ENCODE data around the gene POU2F1. TPM values are rescaled to one million over a fixed set of nuclear protein-coding genes. Genes with fewer than 3 reads are reported as not detected.
"Not testable (repeated sequence)": the region's sequence is repeated elsewhere in the genome, so short reads cannot be mapped to it uniquely, and the experiment has no call there.

POU2F1 gene
- total RNA-seq, 4 donors from 2014 or later = 8.4 to 32.1 (median 17.5) TPM

GRCh38 chr1:167317463-167317862, 96.8 kb downstream of the POU2F1 start:
- TF ChIP-seq POLR2A (IDR thresholded peaks at IDR 0.05) (no peak), POLR2AphosphoS5 (IDR thresholded peaks at IDR 0.05) (no peak), EP300 (IDR thresholded peaks at IDR 0.05) (no peak)
- TF ChIP-seq, protein P1, sequence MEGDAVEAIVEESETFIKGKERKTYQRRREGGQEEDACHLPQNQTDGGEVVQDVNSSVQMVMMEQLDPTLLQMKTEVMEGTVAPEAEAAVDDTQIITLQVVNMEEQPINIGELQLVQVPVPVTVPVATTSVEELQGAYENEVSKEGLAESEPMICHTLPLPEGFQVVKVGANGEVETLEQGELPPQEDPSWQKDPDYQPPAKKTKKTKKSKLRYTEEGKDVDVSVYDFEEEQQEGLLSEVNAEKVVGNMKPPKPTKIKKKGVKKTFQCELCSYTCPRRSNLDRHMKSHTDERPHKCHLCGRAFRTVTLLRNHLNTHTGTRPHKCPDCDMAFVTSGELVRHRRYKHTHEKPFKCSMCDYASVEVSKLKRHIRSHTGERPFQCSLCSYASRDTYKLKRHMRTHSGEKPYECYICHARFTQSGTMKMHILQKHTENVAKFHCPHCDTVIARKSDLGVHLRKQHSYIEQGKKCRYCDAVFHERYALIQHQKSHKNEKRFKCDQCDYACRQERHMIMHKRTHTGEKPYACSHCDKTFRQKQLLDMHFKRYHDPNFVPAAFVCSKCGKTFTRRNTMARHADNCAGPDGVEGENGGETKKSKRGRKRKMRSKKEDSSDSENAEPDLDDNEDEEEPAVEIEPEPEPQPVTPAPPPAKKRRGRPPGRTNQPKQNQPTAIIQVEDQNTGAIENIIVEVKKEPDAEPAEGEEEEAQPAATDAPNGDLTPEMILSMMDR (IDR thresholded peaks at IDR 0.05) = no peak
- 94% methylated on average over 3 of the region's 3 CpGs for WGBS
- peaks cover 22% of the 10 kb centered on the region for H3K9me3 ChIP-seq

DNA sequence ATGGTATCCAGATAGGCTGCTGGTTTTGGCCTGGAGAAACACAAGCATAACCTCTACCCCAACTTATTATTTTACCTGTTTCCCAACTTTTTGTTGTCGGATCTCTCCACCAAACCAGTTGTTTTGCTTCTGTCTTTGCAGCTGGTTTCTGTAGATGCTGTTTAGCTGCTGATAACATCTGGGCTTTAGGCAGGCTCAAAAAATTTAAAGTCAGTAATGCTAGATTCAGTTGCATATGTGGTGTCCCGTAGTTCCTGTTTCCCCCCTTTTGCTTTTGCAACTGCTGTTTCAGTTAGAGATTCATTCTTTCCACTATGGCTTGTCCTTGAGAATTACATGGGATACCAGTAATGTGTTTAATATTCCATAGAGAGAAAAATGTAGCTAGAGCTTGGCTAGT, 98.5 kb downstream of the POU2F1 start:
- Histone ChIP-seq H3K9me3 (peaks cover 34% of the 10 kb centered on the region), H3K36me3 (peaks cover 13% of the 10 kb centered on the region)
- H3K27ac ChIP-seq; DNase-seq (ENCODE audit: low spot score in 2 of 2); H3K4me1 ChIP-seq; H3K27me3 ChIP-seq; H3K4me3 ChIP-seq: not testable (repeated sequence)
- 97% methylated on average over 2 of the region's 2 CpGs for WGBS

More at GRCh38 chr1:167317463-167317862, 96.8 kb downstream of the POU2F1 start:
- no peak for DNase-seq (ENCODE audit: low spot score in 2 of 2)
- Histone ChIP-seq H3K4me3 (no peak overlapping the region), H3K36me3 (peaks cover 6% of the 10 kb centered on the region), H3K27ac (no peak overlapping the region), H3K27me3 (no peaks in the 10 kb centered on the region), H3K4me1 (no peaks in the 10 kb centered on the region)

DNA sequence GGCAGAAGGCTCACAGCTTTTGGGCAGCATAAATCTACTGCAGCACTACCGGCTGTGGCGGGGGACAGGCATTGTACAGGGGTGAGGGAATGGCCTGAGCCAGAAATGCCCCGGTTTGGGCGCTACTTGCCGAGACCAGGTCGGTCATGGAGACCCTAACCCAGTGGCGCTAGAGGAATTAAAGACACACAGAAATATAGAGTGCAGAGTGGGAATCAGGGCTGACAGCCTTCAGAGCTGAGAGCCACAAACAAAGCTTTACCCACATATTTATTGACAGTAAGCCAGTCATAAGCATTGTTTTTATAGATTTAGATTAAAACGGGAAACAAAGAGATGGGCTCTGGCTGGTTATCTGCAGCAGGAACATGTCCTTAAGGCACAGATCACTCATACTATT, 101.8 kb downstream of the POU2F1 start:
- TF ChIP-seq EP300 (IDR thresholded peaks at IDR 0.05) (no peak), POLR2AphosphoS5 (IDR thresholded peaks at IDR 0.05) (no peak), POLR2A (IDR thresholded peaks at IDR 0.05) (no peak)
- TF ChIP-seq, protein P1 (IDR thresholded peaks at IDR 0.05) = no peak
- no peak for DNase-seq (ENCODE audit: low spot score in 2 of 2)
- Histone ChIP-seq H3K4me1 (no peaks in the 10 kb centered on the region), H3K27ac (no peak overlapping the region), H3K27me3 (no peaks in the 10 kb centered on the region), H3K9me3 (peaks cover 34% of the 10 kb centered on the region), H3K4me3 (no peak overlapping the region), H3K36me3 (peaks cover 17% of the 10 kb centered on the region)
- WGBS = 95% methylated on average over 8 of the region's 8 CpGs

GRCh38 chr1:167325151-167325550, 104.5 kb downstream of the POU2F1 start:
- no peaks in the 10 kb centered on the region for H3K27me3 ChIP-seq
- DNase-seq (ENCODE audit: low spot score in 2 of 2) = no peak
- no peak overlapping the region for H3K27ac ChIP-seq
- no peak for TF ChIP-seq POLR2A (IDR thresholded peaks at IDR 0.05)
- no peak for TF ChIP-seq EP300 (IDR thresholded peaks at IDR 0.05)
- no peak for TF ChIP-seq POLR2AphosphoS5 (IDR thresholded peaks at IDR 0.05)
- TF ChIP-seq, protein P1 (IDR thresholded peaks at IDR 0.05) = no peak
- 92% methylated on average over 1 of the region's 1 CpG for WGBS
- no peak overlapping the region for H3K4me3 ChIP-seq
- peaks cover 14% of the 10 kb centered on the region for H3K36me3 ChIP-seq
- no peaks in the 10 kb centered on the region for H3K4me1 ChIP-seq
- H3K9me3 ChIP-seq = peaks cover 29% of the 10 kb centered on the region

DNA sequence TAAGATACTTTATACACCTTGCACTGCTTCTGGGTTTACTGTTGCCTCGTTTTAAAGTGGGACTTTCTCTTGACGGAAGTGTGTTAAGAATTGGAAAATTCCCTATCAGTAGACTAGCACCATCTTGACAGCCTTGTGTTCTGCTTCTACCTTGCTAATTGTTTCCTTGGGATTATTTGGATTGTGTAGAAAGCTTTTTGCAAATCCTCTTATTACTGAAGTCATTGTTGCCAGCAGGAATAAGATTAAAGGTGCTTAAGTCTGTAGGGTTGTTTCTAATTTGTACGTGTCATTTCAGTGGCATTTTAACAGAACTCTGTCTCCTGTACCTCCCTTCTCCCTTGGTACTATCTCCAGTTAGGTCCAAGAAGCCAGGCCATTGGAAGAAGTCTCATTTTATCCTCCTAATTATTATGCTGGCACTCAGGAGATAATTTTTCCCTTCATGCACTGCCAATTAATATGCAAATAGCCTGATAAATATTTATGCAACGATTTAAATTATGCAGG, 107.7 kb downstream of the POU2F1 start:
- no peak for TF ChIP-seq POLR2AphosphoS5 (IDR thresholded peaks at IDR 0.05)
- Histone ChIP-seq H3K4me1 (no peaks in the 10 kb centered on the region), H3K4me3 (no peak overlapping the region), H3K27me3 (no peaks in the 10 kb centered on the region), H3K36me3 (peaks cover 10% of the 10 kb centered on the region), H3K9me3 (peaks cover 3% of the 10 kb centered on the region), H3K27ac (no peak overlapping the region)
- DNase-seq (ENCODE audit: low spot score in 2 of 2) = no peak
- WGBS = 65% methylated on average over 4 of the region's 4 CpGs

DNA sequence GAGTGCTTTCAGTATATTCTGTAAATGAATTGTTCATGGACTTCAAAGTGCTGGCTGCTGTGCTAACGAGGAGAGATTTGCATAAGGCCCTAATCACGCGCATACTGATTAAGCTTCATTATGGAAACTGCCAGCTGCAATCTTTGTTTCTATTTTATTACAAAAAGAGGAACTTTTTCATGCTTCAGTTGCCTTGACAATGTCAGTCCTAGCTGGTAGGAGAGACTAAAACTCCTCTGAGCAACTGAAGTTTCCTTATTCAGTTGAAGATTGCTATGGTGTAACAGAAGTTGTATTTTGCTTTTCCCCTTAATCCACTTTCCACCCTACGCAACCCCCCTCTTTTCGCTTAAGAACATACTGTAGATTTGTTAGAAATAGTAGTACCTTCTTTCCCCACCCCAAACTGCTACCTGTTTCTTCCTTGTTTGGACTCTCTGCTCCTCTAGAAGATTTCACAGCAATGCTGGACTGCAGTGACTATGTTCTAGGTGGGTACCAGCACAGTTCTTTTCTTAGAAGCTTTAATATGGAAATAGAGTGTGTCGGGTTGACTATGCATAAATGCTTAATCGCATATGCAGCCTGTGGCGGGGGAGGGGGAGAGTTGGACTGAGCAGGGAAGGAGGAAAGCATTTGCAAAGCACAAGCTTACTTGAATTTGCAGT, 108.3 kb downstream of the POU2F1 start:
- DNase-seq (ENCODE audit: low spot score in 2 of 2) = no peak
- Histone ChIP-seq H3K27me3 (no peaks in the 10 kb centered on the region), H3K36me3 (peaks cover 4% of the 10 kb centered on the region), H3K4me3 (no peak overlapping the region), H3K9me3 (no peaks in the 10 kb centered on the region), H3K4me1 (no peaks in the 10 kb centered on the region), H3K27ac (no peak overlapping the region)
- no peak for TF ChIP-seq POLR2A (IDR thresholded peaks at IDR 0.05)
- WGBS = 79% methylated on average over 8 of the region's 8 CpGs

Data from suprapubic skin (tissue), 4 donors.